GM18519 (cell line): Measurements from ENCODE around the gene CST7.
"Not testable (repeated sequence)": the region's sequence is repeated elsewhere in the genome, so short reads cannot be mapped to it uniquely, and the experiment has no call there.

Experiments used
- ATAC-seq: cut with Tn5 transposase; IDR thresholded peaks from one replicate; pipeline ENCODE4 v1.9.1; 2021; ENCODE audit warnings: mild to moderate bottlenecking, moderate library complexity; ENCODE audit not compliant: unreplicated experiment, low FRiP score

Gene CST7

GRCh38 chr20:24948939-24949679 lies at the start of gene CST7:
Gene CST7 (plus strand): TSS chr20:24949269. CDS start chr20:24949506, 237 bp downstream.
- ATAC-seq = no peak

GRCh38 chr20:24906806-24907205 lies 42.3 kb upstream of the CST7 start:
- ATAC-seq = no peak

- ATAC-seq = no peak
Measured at GRCh38 chr20:24908642-24909041, 40.4 kb upstream of the CST7 start.

- no peak for ATAC-seq
Measured at GRCh38 chr20:24909086-24909780, 39.8 kb upstream of the CST7 start.

GRCh38 chr20:24909861-24910260 lies 39.2 kb upstream of the CST7 start:
- no peak for ATAC-seq

GRCh38 chr20:24910461-24910860 lies 38.6 kb upstream of the CST7 start:
- no peak for ATAC-seq

GRCh38 chr20:24911461-24911860 lies 37.6 kb upstream of the CST7 start:
- no peak for ATAC-seq

GRCh38 chr20:24912397-24913075 lies 36.5 kb upstream of the CST7 start:
- no peak for ATAC-seq

- no peak for ATAC-seq
Measured at GRCh38 chr20:24913076-24913628, 35.9 kb upstream of the CST7 start.

GRCh38 chr20:24914388-24915241 lies 34.5 kb upstream of the CST7 start:
- ATAC-seq = no peak

- no peak for ATAC-seq
Measured at GRCh38 chr20:24915440-24915839, 33.6 kb upstream of the CST7 start.

GRCh38 chr20:24915892-24916291 lies 33.2 kb upstream of the CST7 start:
- no peak for ATAC-seq

- no peak for ATAC-seq
Measured at GRCh38 chr20:24916412-24916811, 32.7 kb upstream of the CST7 start.

GRCh38 chr20:24917056-24917455 lies 32.0 kb upstream of the CST7 start:
- no peak for ATAC-seq

GRCh38 chr20:24917797-24918578 lies 31.1 kb upstream of the CST7 start:
- no peak for ATAC-seq

GRCh38 chr20:24918579-24919566 lies 30.2 kb upstream of the CST7 start:
- ATAC-seq = no peak

- ATAC-seq = not testable (repeated sequence)
Measured at GRCh38 chr20:24919665-24920064, 29.4 kb upstream of the CST7 start.

- not testable (repeated sequence) for ATAC-seq
Measured at GRCh38 chr20:24920706-24921105, 28.4 kb upstream of the CST7 start.
